ENCODE measurements around the gene KIF26A.

Gene KIF26A

GRCh38 chr14:104113631-104114420 is 24.6 kb upstream of the KIF26A start:
- no peak for FAIRE-seq

- FAIRE-seq, result no peak
These were observed 23.8 kb upstream of the KIF26A start for GRCh38 chr14:104114421-104115130.

DNA sequence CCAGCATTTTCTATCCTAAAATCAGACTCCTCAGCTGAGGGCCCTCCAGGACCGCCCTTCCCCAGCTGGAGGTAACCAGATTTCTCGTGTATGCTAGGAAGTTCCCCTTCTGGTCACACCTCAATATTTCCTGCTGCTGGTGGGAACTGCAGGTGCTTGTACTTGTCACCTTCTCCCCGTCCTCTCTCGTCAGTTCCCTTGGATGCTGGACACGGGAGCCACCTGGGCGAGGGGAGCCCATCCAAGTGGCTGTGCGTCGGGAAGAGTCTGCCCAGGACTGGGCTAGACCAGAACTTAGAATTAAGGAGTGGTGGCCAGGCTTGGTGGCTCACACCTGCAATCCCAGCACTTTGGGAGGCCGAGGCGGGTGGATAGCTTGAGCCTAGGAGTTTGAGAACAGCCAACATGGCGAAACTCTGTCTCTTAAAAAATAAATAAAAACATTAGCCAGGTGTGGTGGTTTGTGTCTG is 23.2 kb upstream of the KIF26A start:
- FAIRE-seq, result no peak

DNA sequence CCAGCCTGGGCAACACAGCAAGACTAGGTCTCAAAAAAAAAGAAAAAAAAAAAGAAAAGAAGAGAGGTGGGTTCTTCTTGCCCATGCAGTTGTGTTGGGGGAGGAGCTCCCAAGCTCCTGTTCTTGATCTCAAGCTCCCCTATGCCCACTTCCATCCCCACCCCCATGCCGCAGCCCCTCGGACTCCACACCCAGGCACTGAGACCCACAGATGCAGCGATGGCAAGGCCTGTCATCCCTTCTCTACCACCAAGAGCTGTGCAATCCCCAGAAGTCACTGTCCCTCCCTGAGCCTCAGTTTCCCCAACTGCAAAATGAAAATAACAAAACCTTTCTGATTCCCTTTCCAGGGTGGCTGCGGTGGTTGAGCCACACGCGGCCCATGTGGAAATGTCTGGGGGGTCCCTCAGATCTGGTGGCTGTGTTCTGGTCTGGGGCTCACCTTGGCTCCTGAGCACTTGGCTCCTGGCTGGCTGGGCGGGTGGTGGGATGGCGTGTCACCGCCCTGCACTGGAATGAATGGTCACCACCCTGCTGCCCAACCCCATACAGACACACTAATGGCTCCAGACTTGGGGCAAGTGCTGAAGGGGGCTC is 22.6 kb upstream of the KIF26A start:
- no peak for FAIRE-seq

- no peak for FAIRE-seq
These were observed 22.1 kb upstream of the KIF26A start for GRCh38 chr14:104116288-104116755.

GRCh38 chr14:104116756-104117340 is 21.5 kb upstream of the KIF26A start:
- FAIRE-seq, result no peak

GRCh38 chr14:104117341-104118005 is 20.9 kb upstream of the KIF26A start:
- FAIRE-seq, result no peak

DNA sequence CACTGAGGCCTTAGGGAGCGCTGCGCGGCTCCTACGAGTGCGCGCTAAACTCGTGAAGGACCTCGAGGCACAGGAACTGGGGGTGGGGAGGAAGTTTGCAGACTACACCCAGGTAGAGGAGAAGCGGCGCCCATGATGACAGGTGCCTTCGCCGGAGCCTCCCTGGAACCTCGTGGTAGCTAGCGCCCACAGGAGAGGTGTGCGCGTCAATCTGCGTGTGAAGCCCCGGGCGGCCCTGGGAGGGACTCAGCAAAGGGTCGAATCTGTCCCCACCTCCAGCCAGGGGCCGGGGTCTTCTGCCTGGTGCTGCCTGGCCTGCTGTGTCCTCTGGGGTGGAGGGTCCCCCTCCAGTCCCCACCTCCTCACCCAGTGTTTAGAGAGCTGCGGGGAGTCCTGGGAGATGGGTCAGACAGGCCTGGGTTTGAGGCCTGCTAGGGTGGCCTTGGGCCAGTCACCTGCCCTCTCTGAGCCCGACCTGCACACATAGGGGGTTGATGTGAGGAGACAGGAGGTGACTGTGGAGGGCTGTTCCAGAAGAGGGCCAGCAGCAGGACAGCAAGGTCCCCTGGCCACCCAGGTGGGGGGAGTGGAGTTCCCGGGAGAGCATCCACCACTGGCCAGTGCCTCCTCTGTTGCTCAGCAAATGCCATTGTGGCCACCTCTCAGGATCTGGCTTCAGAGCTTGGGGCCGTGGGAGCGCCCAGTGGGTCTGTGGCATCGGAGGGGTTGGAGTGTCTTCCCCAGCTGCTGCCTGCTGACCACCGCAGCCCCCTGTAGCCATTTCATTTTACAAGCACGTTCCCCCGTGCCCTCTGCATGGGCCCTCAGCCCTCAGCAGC is 20.2 kb upstream of the KIF26A start:
- FAIRE-seq, result no peak

- no peak for FAIRE-seq
These were observed 19.3 kb upstream of the KIF26A start for GRCh38 chr14:104119119-104119487.

DNA sequence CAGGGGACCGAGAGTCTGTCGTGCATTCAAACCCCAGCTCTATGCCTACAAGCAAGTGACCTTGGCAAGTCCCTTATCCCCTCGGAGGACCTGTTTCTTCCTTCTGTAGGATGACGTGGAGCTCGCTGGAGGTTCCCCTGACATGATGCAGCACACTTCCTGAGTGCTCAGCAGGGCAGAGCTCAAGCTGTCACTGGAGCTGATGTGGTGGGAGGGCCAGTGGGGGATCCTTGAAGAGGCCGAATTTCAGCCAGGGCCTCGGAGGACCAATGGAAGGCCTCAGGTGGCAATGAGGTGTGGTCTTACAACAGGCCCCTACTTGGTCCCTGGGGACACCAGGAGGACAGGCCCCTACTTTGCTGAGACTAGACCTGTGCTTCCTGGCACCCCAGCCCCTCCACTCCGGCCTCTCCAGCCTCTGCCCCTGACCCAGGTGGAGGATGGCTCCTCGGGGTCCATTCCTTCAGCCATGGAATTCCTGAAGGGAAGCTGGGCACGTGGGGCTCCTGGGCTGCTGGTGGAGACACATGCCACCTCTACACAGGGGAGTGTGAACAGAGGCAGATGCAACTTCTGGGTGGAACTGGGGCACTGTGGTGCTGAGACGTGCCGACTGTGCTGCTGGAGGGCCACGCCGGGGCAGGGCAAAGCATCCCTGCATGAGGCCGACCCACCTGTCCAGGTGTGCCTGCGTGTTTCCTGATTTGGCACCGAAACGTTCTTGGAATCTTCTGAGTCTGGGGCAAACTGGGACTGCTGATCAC is 18.7 kb upstream of the KIF26A start:
- no peak for FAIRE-seq

GRCh38 chr14:104120281-104120741 is 18.1 kb upstream of the KIF26A start:
- FAIRE-seq, result no peak

- FAIRE-seq, result no peak
These were observed 17.2 kb upstream of the KIF26A start for GRCh38 chr14:104121142-104121541.

DNA sequence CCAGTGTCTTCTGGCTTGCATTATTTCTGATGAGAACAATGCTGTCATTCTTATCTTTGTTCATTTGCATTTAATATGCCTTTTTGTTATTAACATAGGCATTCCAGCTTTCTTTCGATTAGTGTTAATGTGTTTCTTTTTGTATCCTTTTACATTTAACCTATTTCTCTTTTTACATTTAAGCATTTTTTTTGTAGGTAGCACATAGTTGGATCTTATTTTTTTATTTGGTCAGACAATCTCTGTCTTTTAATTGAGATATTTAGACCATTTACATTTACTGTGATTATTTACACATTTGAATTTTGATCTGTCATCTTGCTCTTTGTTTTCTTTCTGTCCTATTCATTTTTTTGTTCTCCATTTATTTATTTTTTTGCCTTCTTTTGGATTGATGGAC is 14.5 kb upstream of the KIF26A start:
- no peak for FAIRE-seq

GRCh38 chr14:104125011-104125410 is 13.4 kb upstream of the KIF26A start:
- FAIRE-seq, result no peak

DNA sequence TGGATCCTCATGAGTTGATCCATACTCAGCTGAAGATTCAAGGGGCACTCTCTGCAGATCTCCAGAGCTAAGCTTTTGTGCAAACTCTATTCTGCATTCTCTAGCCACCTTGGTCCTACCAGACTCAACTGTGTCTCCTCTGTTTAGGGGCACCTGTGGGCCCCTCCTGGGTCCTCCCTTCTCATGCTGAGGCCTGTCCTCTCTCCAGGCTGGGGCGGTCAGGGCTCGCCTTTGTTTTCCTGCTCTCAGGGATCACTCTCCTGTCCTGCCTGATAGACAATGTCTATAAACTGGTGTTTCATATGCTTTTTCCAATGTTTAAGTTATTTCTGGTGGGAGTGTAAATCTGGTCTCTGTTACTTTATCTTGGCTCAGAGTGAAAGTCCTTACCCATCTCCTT is 11.6 kb upstream of the KIF26A start:
- no peak for FAIRE-seq

DNA sequence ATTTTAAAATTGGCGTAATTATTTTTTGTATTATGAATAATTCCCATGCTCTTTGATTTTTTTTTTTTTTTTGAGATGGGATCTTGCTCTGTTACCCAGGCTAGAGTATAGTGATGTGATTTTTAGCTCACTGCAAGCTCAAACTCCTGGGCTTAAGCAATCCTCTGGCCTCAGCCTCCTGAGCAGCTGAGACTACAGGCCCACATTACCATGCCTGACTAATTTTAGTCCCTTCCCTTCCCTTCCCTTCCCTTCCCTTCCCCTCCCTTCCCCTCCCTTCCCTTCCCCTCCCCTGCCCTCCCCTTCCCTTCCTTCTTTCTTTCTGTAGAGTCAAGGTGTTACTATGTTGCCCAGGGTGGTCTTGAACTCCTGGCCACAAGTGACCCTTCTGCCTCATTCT is 9.4 kb upstream of the KIF26A start:
- FAIRE-seq, result no peak

DNA sequence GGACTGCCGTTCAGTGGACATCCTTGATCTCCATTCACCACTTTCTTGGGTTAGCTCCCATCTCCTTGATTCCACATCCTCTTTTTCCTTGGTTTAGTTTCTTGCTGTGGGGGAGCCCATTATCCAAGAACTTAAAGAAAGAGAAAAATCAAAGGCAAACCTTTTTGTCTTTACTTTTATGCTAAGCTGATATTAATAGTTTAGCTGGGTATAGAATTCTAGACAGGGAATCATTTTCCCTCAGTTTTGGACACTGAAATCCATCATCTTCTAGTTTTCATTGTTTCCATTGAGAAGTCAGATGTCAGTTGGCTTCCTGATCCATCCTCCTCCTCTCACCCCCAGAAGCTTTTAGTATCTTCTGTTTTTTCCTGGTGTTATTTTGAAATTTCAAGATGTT is 8.8 kb upstream of the KIF26A start:
- FAIRE-seq, result no peak

DNA sequence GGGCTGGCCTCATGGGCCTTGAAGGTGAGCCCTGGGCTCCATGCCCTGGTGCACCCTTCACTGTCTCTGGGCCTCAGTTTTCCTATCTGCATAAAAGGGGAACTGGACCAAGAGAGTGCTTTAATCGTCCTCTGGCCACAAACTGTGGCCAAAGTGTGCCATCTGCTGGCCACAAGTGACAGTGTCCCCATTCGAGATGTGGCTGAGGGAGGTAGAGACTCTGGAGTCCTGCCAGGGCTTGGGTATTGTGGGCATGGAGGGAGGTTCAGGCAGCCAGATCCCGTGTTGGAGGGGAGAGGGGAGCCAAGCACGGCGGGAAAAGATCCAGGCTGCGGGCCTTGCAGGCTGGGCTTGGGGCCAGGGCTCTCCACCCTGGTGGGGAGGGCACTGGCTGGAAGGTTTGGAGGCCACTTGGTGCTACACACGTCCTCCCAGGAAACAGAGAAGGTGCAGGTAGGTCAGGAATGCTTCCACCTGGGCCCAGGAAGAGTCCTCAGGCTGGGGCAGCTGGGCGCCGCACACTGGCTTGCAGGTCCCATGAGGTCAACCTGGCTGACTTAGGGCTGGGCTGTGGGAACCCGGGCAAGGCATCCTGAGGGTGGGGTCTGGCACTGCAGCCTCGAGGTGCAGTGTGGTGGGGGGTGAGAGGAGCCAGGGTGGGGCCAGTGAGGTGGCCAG is 7.3 kb upstream of the KIF26A start:
- no peak for FAIRE-seq

DNA sequence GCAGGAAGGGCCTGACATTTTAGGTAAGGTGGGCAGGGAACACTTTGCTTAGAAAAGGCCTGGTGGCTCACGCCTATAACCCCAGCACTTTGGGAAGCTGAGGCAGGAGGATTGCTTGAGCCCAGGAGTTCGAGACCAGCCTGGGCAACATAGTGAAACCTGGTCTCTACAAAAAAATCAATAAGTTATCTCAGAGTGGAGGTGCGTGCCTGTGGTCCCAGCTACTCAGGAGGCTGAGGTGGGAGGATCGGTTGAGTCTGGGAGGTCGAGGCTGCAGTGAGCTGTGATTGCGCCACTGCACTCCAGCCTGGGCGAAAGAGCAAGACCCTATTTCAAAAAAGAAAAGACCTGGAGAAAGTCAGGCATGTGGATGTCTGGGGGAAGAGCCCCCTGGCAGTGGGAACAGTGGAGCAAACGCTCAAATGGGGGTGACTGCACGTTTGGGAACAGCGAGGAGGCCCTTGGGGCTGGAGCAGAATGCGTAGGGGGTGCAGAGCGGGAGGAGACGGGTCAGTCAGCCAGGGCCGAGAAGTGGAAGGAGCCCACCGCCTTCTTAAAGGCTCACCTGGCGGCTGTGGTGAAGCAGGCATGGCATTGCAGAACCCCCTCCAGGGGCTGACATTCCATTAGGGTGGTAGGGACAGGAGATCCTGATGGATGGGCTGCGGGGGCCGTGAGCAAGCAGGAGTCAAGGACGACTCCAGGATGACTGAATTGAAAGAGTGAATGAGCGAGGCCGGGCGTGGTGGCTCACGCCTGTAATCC is 6.2 kb upstream of the KIF26A start:
- no peak for FAIRE-seq

- FAIRE-seq, result no peak
These were observed 5.4 kb upstream of the KIF26A start for GRCh38 chr14:104132981-104133380.

Measured in islet of Langerhans (tissue), 1 donor.